ENCODE results near the gene RABGAP1L.
"Not testable (repeated sequence)": the region's sequence is repeated elsewhere in the genome, so short reads cannot be mapped to it uniquely, and the experiment has no call there.

The RABGAP1L gene

DNA sequence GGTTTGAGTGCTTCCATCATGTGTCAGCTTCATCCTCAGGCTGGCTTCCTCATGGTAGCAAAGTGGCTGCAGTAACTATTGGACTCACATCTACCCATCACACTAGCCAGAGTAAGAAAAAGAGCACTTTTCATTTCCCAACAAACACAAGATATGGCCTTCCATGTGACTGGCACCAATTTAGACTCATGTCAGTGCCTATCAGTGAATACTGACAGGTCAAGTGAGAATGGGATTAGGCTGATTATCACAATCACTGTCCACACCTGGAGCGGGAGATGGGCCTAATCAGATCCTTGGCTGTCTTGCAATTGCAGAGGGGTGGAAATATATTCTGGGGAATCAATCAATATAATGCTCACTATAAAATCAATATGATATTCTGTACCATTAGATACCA is 2.9 kb upstream of the RABGAP1L start:
- no peak for DNase-seq

GRCh38 chr1:174157157-174157806 is 2.0 kb upstream of the RABGAP1L start:
- no peak for DNase-seq

DNA sequence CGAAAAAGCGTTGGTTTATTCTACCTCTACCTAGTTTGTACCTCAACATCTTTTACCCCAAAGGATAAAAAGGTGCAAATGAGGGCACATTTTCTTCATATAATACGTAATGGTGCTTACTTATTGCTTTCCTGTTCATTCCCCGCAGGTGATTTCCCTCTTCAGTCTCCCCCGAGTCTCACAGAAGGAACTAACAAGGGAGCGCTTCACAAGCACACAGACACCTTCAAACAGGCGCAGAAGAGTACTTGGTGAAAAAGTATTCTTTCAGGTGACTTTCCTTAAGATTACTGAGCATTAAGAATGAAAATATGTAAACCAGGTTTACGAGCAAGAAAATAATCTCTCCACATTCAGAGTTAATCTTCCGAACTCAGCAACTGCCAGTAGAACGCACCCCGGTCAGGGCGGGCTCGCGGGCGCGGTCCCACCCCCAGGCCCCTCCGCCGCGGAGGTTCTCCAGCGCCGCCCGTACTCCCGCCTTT is 511 bp upstream of the RABGAP1L start:
- DNase-seq = peak; percentile 79

DNA sequence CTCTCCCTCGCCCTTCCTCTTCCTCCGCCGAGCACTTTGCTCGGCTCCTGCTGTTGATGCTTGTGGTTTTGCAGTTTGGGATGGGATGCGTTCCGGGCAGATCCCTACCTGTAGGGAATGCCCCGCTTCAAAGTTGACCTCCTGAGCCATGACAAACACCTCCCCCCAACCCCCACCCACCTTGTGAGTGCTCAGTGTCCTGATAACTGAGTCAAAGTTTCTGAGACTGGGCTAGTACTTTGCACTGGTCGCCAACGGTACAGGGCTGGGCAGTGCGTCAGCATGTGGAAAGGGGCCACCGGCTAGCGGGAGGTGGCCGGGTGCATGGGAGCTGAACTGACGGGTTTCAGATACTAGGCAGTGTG is 771 bp downstream of the RABGAP1L start:
- DNase-seq = peak; percentile 47

GRCh38 chr1:174160603-174161002 is 1.3 kb downstream of the RABGAP1L start:
- no peak for DNase-seq

GRCh38 chr1:174161813-174162212 is 2.5 kb downstream of the RABGAP1L start:
- no peak for DNase-seq

- no peak for DNase-seq
Measured at GRCh38 chr1:174164826-174165225, 5.5 kb downstream of the RABGAP1L start.

DNA sequence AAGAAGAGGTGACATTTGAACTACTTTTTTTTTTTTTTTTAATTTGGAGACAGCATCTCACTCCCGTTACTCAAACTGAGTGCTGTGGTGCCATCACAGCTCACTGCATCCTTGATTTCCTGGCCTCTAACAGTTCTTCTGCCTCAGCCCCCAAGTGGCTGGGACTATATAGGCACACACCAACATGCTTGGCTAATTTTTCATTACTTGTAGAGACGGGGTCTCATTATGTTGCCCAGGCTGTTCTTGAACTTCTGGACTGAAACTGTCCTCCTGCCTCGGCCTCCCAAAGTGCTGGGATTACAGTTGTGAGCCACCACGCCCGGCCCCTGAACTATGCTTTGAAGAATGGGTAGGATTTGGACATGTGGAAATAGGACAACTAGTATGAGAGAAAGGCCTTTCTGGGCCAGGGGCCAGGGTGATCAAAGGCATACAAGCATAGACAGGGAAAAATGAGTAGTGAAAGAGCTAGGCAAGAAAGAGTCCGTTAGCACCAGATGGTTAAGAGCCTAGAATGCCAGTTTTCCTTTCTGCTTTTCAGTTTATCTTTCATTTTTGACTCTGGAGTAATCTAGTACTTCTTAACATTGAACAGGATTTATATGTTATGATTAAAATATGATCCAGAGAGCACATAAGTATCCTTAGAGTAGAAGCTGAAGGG is 6.3 kb downstream of the RABGAP1L start:
- no peak for DNase-seq

GRCh38 chr1:174166530-174167264 is 7.4 kb downstream of the RABGAP1L start:
- DNase-seq = no peak

GRCh38 chr1:174167265-174167803 is 8.0 kb downstream of the RABGAP1L start:
- DNase-seq = no peak

DNA sequence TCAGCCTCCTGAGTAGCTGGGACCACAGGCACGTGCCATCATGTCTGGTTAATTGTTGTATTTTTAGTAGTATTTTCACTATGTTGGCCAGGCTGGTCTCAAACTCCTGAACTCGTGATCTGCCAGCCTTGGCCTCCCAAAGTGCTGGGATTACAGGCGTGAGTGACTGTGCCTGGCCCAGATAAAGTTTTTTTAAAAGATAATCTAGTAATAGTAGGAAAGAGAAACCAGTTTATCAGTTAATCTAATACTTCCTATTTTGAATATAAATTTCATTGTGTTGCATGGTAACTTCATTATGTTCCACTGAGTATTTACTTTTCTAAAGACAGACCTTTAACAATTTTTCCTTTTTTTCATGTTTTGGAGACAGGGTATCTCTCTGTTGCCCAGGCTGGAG is 10.0 kb downstream of the RABGAP1L start:
- DNase-seq = no peak

DNA sequence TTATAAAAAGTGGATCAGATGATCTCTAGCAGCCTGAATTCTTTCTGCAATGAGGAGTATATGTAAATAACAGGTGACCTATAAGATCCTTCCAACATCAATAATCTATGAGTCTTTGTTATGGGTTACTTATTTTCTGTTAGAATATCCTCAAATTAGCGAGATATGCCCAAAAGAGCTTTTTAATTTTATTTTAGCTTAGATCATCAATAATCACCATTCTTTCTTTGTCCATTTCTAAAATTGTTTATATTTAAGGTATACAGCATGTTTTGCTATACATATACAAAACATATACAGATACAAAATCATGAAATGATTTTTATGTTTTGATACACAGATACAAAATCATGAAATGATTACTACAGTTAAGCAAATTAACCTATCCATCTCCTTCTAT is 11.8 kb downstream of the RABGAP1L start:
- no peak for DNase-seq

DNA sequence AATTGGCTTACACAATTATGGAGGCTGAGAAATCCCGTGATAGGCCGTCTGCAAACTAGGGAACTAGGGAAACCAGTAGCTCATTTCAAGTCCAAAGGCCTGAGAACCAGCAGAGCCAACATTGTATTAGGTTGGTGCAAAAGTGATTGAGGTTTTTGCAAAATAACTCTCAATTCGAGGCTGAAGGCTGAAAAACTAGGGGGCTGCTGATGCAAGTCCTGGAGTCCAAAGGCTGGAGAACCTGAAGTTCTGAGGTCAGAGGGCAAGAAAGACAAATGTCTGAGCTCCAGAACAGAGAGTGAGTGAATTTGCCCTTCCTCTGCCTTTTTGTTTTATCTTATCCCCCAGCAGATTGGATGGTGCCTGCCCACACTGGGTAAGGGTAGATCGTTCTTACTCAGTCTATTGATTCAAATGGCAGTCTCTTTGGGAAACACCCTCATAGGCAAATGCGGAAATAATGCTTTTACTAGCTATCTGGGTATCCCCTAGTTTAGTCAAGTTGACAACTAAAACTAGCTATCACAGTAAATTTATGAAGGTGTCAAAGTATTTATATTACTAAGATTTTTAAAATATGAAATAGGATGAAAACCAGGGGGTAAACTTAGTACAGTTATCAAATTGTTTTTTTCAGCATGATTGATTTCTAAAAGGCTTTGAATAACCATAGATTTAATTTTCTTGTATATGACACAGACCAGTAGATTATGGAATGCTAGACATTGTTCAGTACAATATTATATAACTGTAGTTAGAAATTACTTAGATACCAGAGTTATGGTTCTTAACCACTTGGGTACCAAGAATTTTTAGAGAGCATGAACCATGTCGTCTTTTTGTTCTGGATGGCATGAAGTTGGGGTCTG is 15.4 kb downstream of the RABGAP1L start:
- no peak for DNase-seq

GRCh38 chr1:174178459-174178858 is 19.1 kb downstream of the RABGAP1L start:
- not testable (repeated sequence) for DNase-seq

DNA sequence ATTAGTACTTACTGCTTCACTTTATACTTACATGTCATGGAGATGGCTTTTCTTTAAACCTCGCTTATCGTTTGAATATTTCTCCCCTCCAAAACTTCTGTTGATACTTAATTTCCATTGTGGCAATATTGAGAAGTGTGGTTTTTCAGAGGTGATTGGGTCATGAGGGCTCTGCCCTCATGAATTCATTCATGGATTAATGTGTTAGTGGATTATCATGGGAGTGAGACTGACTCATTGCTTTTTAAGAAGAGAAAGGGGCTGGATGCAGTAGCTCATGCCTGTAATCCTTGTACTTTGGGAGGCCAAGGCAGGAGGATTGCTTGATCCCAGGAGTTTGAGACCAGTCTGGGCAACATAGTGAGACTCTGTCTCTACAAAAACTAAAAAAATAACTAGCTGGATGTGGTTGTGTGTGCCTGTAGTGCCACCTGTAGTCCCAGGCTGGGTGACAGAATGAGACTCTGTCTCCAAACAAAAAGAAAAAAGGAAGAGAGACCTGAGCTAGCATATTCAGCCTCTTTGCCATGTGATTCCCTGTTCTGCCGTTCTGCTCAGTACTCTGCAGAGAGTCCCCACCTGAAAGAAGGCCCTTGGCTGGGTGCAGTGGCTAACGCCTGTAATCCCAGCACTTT is 30.2 kb downstream of the RABGAP1L start:
- no peak for DNase-seq

GRCh38 chr1:174190691-174191199 is 31.4 kb downstream of the RABGAP1L start:
- no peak for DNase-seq

- DNase-seq = no peak
Measured at GRCh38 chr1:174191349-174191862, 32.1 kb downstream of the RABGAP1L start.

- no peak for DNase-seq
Measured at GRCh38 chr1:174194461-174194860, 35.1 kb downstream of the RABGAP1L start.

DNA sequence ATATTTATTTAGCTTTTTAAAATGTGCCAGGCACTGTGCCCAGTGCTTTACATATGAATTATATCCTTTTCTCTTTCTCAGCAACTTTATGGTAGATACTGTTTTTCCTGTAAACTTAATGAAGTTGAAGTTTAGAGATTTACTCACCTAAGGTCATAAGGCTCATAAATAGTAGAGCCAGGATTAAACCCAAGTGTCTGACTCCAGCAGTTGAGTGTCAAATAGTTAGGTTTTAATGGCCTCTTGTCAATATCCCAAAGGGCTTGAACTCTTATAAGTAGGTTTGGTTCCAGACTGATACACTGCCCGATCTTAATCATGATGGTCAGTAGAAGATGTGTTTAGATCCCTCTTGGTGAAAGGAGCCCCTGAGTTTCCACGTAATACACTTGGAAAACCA is 37.8 kb downstream of the RABGAP1L start:
- no peak for DNase-seq

- DNase-seq = no peak
Measured at GRCh38 chr1:174197547-174197946, 38.2 kb downstream of the RABGAP1L start.

GRCh38 chr1:174198202-174198601 is 38.9 kb downstream of the RABGAP1L start:
- DNase-seq = no peak

DNA sequence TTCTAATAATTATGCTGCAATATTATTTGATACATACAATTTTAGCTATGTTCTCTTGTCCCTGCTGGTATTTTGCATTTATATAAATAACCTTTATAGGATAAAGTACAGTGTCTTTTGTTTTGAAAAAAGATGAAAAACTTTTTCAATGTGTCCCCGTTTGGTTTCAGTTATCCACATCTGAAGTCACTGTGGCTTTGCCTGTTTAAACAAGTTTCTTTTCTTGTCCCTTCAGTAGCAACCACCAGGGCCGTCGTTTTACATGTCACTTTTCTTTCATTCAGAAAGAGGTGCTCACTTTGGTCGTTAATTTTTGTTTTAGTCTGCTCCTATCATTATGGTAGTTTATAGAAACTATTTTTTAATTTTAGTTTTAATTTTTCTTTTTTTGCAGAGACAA is 41.4 kb downstream of the RABGAP1L start:
- no peak for DNase-seq

Data from NCI-H69 (cell line).